Keratinocyte (primary cell): Measurements from ENCODE around the gene AOPEP.

Experiments
- CTCF ChIP-seq, 3 experiments: IDR thresholded peaks in 1 of 3; conservative IDR thresholded peaks in 1 of 3; optimal IDR thresholded peaks in 1 of 3; 2 replicates in 2 of 3; 3 replicates in 1 of 3; pipeline versions ENCODE3 to v1.5.1; 2011; ENCODE audit warnings: low read length in 3 of 3, mild to moderate bottlenecking in 3 of 3, moderate library complexity in 2 of 3, control low read depth in 1 of 3, inconsistent platforms in 1 of 3; ENCODE audit not compliant: insufficient read depth in 2 of 3; ENCODE audit errors: extremely low read depth in 1 of 3
- EZH2 ChIP-seq: IDR thresholded peaks from one replicate; pipeline ENCODE4 v1.6.1; 2012; ENCODE audit warnings: inconsistent platforms, mild to moderate bottlenecking, low read length, moderate library complexity

DNA sequence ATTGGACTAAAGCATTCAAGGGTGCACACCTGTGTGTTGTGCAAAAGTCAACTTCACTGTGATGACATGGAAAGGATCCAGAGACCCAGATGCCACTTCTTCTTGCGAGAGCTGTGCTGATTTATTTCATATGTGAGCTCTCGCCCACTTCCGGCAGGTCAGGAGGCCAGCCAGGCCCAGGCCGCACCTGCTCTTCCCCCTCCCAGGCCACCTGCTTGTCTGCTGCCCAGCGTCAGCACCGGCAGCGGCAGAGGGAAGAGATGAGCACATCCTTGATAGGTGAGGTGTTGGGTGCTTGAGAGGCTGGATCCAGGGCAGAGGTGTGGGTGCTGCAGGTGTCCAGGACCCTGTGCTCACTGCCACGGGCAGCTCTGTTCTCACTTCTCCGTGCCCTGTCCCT lies 348.1 kb downstream of the AOPEP start:
- TF ChIP-seq CTCF (optimal IDR thresholded peaks at IDR 0.05 in 1 of 3, IDR thresholded peaks at IDR 0.05 in 1 of 3, conservative IDR thresholded peaks at IDR 0.05 in 1 of 3; ENCODE audit: extremely low read depth in 1 of 3, insufficient read depth in 2 of 3, low read length in 3 of 3) (no peak), EZH2 (no peak)
